HepG2 (cell line): Measurements from ENCODE around the gene KCNJ2. TPM values are rescaled to one million over a fixed set of nuclear protein-coding genes. Genes with fewer than 3 reads are reported as not detected.

ENCODE experiments used
- ATAC-seq: fragments of 200-7000 bp; cut with Tn5 transposase; 3 replicates; pipeline ENCODE4 v1.9.1; 2020; ENCODE audit warnings: mild to moderate bottlenecking, moderate library complexity
- BruUV-seq: library from RNA; stranded (reverse); fragments of 400-500 nt; replicated peaks from 2 replicates; lab custom pipeline; 2021; lab: Mats Ljungman, UMichigan
- CTCF ChIA-PET: fragments of 300-600 bp; formaldehyde crosslinking; extraction: SDS; loops from one replicate; lab custom pipeline; 2021; ENCODE audit warnings: low total read pairs, inconsistent platforms, low intra/inter-chr PET ratio; lab: Yijun Ruan, JAX
- POLR2A ChIA-PET: fragments of 350-600 bp; sonication (Branson Sonifier 250); formaldehyde crosslinking; loops from one replicate; lab custom pipeline; 2020; ENCODE audit warnings: antibody characterized with exemption, inconsistent platforms; lab: Yijun Ruan, JAX
- DNase-seq: peaks from one replicate; pipeline ENCODE4 v3.0.0-alpha.2; 2015; ENCODE audit warnings: low spot score
- FAIRE-seq: peaks from 3 replicates; lab custom pipeline; 2011; peaks lifted over from hg19 to GRCh38; lab: Jason Lieb, UNC
- H2AFZ ChIP-seq: one replicate; pipeline ENCODE4 v1.6.1; 2011; ENCODE audit warnings: low read length, inconsistent platforms
- H3K27ac ChIP-seq: fragments of 300-600 bp; 3 replicates; pipeline ENCODE4 v1.8.0; 2011; ENCODE audit warnings: mixed run types, mild to moderate bottlenecking, mixed read lengths, low read length, inconsistent platforms; ENCODE audit not compliant: insufficient read depth; ENCODE audit errors: extremely low read length
- H3K27me3 ChIP-seq, 2 experiments: fragments of 200-600 bp in 1 of 2; 2 replicates in 1 of 2; 3 replicates in 1 of 2; pipeline versions ENCODE4 v1.6.0 to v1.8.0; 2011; ENCODE audit warnings: low read length in 2 of 2, mild to moderate bottlenecking in 2 of 2, moderate library complexity in 2 of 2, inconsistent platforms in 1 of 2; ENCODE audit not compliant: insufficient read depth in 2 of 2, control insufficient read depth in 1 of 2
- H3K36me3 ChIP-seq, 2 experiments: fragments of 200-600 bp in 1 of 2; replicated peaks in 1 of 2; 2 replicates in 1 of 2; 3 replicates in 1 of 2; pipeline versions ENCODE4 v1.5.1 to v1.8.0; 2011; ENCODE audit warnings: low read length in 2 of 2, inconsistent platforms in 1 of 2; ENCODE audit not compliant: insufficient read depth in 2 of 2, control insufficient read depth in 1 of 2
- H3K4me1 ChIP-seq: 2 replicates; pipeline ENCODE4 v1.5.1; 2012; ENCODE audit warnings: low read length, inconsistent platforms; ENCODE audit not compliant: insufficient read depth
- H3K4me2 ChIP-seq: 2 replicates; pipeline ENCODE4 v1.6.0; 2011; ENCODE audit warnings: low read depth, low read length, inconsistent platforms
- H3K4me3 ChIP-seq, 3 experiments: fragments of 200-600 bp in 1 of 3; sonication (generic), shearing (Covaris generic) in 1 of 3; replicated peaks in 1 of 3; 2 replicates each; pipeline ENCODE4 v1.5.1; 2011 to 2016; ENCODE audit warnings: low read length in 3 of 3, inconsistent platforms in 2 of 3, low read depth in 2 of 3, mild to moderate bottlenecking in 2 of 3, control low read depth in 1 of 3, mixed read lengths in 1 of 3; ENCODE audit not compliant: insufficient read depth in 1 of 3
- H3K79me2 ChIP-seq: one replicate; pipeline ENCODE4 v1.6.1; 2011; ENCODE audit warnings: low read length, inconsistent platforms; ENCODE audit not compliant: insufficient read depth
- H3K9ac ChIP-seq: 2 replicates; pipeline ENCODE4 v1.6.0; 2011; ENCODE audit warnings: mild to moderate bottlenecking, low read depth, low read length, inconsistent platforms; ENCODE audit not compliant: insufficient read depth
- H3K9me3 ChIP-seq: 2 replicates; pipeline ENCODE4 v1.5.1; 2012; ENCODE audit warnings: mild to moderate bottlenecking, low read length
- H4K20me1 ChIP-seq: 2 replicates; pipeline ENCODE4 v1.6.0; 2011; ENCODE audit warnings: inconsistent platforms, mild to moderate bottlenecking, low read length, moderate library complexity; ENCODE audit not compliant: insufficient read depth
- CEBPB ChIP-seq: IDR thresholded peaks from 2 replicates; pipeline ENCODE4 v1.6.1; 2011; ENCODE audit warnings: low read depth, low read length, improper control_type of control experiment, borderline replicate concordance
- ETV5 ChIP-seq: IDR thresholded peaks from 2 replicates; pipeline ENCODE4 v1.6.1; 2018; ENCODE audit warnings: missing biosample characterization, missing genetic modification reagents, inconsistent platforms, borderline replicate concordance
- HMGA1 ChIP-seq: sonication (generic); formaldehyde crosslinking; conservative IDR thresholded peaks from 2 replicates; pipeline ENCODE4 v1.4.0; 2020; ENCODE audit warnings: missing genetic modification reagents
- MBNL3 ChIP-seq: fragments of 250-450 bp; sonication (Bioruptor Pico); conservative IDR thresholded peaks from 2 replicates; pipeline ENCODE4 v1.8.0; 2022; ENCODE audit warnings: mild to moderate bottlenecking, inconsistent platforms
- ZMYM4 ChIP-seq: sonication (generic); formaldehyde crosslinking; IDR thresholded peaks from 2 replicates; pipeline ENCODE4 v1.8.1; 2023; ENCODE audit warnings: mild to moderate bottlenecking, missing genetic modification reagents
- ZNF367 ChIP-seq: sonication (generic); formaldehyde crosslinking; IDR thresholded peaks from 2 replicates; pipeline ENCODE4 v1.4.0; 2020; ENCODE audit warnings: missing genetic modification reagents, borderline replicate concordance
- ZNF543 ChIP-seq: sonication (generic); formaldehyde crosslinking; IDR thresholded peaks from 2 replicates; pipeline ENCODE4 v1.4.0; 2020; ENCODE audit warnings: mild to moderate bottlenecking, missing genetic modification reagents
- WGBS: methylation state at CpG from one replicate; pipeline ENCODE4 v1.1.6; 2017; ENCODE audit warnings: low lambda C conversion rate; 5-methylcytosine and 5-hydroxymethylcytosine counted together
- in situ Hi-C: cut with HindIII; loops from 2 replicates; pipeline ENCODE4 v1.10.0; 2017; ENCODE audit warnings: low pct_unique_long_range_greater_than_20kb; ENCODE audit not compliant: extremely low pct_ligation_motif_present
- intact Hi-C: fragments of 100-400 bp; cut with micrococcal nuclease; formaldehyde crosslinking; loops from one replicate; pipeline ENCODE4 v1.10.0; 2022; ENCODE audit not compliant: unreplicated experiment
- polyA plus RNA-seq, 8 experiments: library from polyadenylated mRNA; depleted of rRNA in 3 of 8; stranded (reverse) in 7 of 8; unstranded in 1 of 8; fragments of >200 nt; fragmentation: Illumina TruSeq in 4 of 8; extraction: Trizol in 4 of 8; gene quantifications; 2 replicates each; pipeline versions ENCODE4 v1.2.1 to v1.2.3, GENCODE V29; 2011 to 2016; ENCODE audit warnings: low read depth in 4 of 8, missing spikeins in 1 of 8, mixed read lengths in 1 of 8; ENCODE audit not compliant: insufficient read depth in 1 of 8
- total RNA-seq, 5 experiments: library from RNA; depleted of rRNA; stranded (reverse); fragments of >200 nt; fragmentation: Illumina TruSeq; extraction: Trizol; gene quantifications; 2 replicates each; pipeline ENCODE4 v1.2.3, GENCODE V29; 2016; ENCODE audit warnings: low read depth in 1 of 5

The KCNJ2 gene
- total and polyA plus RNA-seq, 2 of the 13 experiments (the other 11 are each of a cell fraction or from before 2014, with no cell fraction given): not detected

DNA sequence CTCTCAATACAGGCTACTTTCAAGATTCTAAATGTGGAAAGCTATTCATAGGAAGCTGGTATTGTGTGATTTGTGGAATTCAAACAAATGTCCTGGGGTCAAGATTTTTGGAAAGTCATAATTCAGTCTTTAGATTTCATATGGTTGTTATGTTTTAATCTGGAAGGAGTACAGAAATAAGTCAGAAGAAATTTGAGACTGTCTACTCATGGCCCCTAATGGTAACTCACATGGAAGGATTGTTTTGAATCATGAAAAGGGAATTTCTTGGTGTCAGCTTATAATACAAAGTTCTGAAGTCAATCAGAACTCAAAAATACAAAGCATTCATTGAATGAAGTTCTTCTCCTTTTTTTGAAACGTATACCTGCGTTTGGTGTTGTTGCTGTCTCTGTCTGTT lies 3.1 kb downstream of the KCNJ2 start (continued):
- TF ChIP-seq MBNL3 (CRISPR knock-in tag): no peak
- no peak for TF ChIP-seq ZNF367 (CRISPR knock-in tag)
- TF ChIP-seq HMGA1: no peak

DNA sequence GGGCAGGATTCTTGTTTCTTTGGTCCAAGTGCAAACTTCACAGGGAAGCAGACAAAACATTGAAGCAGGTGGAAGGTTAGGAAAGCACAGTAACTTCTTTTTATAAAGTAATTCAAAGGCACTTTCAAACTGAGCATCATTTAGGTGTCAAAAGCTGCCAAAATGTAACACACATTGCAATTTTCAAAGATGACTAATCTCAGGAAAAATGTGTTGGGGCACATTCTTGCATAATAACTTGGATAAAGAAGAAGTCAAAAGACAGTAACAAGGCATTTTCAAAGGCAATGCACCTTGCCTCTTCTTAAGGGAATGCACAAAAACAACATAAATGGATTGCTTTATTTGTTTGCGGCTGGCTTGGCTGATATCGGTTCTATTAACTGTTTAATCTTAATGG lies 3.6 kb downstream of the KCNJ2 start:
- no peak for FAIRE-seq
- ChIA-PET CTCF (no interaction called here), POLR2A (no interaction called here)
- BruUV-seq: no TSS peak
- Histone ChIP-seq H3K36me3 (no peaks in the 10 kb centered on the region), H2AFZ (no peak overlapping the region), H4K20me1 (no peaks in the 10 kb centered on the region), H3K4me2 (no peak overlapping the region), H3K27ac (no peak overlapping the region), H3K4me1 (peaks cover 6% of the 10 kb centered on the region), H3K9me3 (no peaks in the 10 kb centered on the region), H3K9ac (no peak overlapping the region), H3K79me2 (no peaks in the 10 kb centered on the region), H3K4me3 (no peak overlapping the region), H3K27me3 (peaks cover 0 to 26% of the 10 kb centered on the region in 2 experiments; a peak in 3 of 5 replicates)
- whole genome bisulfite sequencing: 16% methylated on average over 2 of the region's 2 CpGs
- ATAC-seq: no peak
- in situ Hi-C loops (no loop called here), intact Hi-C loops (no loop called here)
- TF ChIP-seq ETV5 (CRISPR knock-in tag): no peak
- TF ChIP-seq CEBPB: 0 out of 2 replicates have a peak, but pooled peaks have one; percentile 0
- DNase-seq: no peak

DNA sequence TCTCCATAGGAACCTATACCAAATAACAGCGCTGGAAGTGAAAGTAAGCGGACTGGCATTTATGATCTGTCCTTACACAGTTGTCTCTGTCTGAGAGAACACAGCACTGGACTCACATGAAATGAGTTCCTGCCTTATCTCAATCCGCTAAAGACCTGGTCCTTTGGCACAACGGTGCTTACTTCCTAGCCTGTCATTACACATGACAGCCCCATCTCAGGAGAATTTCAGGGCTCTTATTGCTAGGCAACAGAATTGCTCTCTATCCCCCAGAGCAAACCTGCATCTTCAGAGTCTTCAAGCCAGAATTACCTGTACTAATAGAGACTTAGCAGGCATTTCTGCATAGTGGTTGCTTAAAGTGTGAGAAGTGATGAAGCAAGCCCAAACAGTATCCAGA lies 4.3 kb downstream of the KCNJ2 start:
- DNase-seq (no peak), FAIRE-seq (no peak), ATAC-seq (no peak)
- Histone ChIP-seq H3K4me2 (no peak overlapping the region), H3K9ac (no peak overlapping the region), H3K36me3 (no peaks in the 10 kb centered on the region), H3K4me3 (no peak overlapping the region), H3K9me3 (no peaks in the 10 kb centered on the region), H3K79me2 (no peaks in the 10 kb centered on the region), H2AFZ (no peak overlapping the region), H4K20me1 (no peaks in the 10 kb centered on the region), H3K27me3 (peaks cover 0 to 19% of the 10 kb centered on the region in 2 experiments; a peak in 3 of 5 replicates), H3K27ac (no peak overlapping the region), H3K4me1 (peaks cover 6% of the 10 kb centered on the region)
- CTCF ChIA-PET: no interaction called here
- no TSS peak for BruUV-seq
- in situ Hi-C loops (no loop called here), intact Hi-C loops (no loop called here)
- 32% methylated on average over 4 of the region's 4 CpGs for WGBS
- no peak for TF ChIP-seq ZMYM4 (CRISPR knock-in tag)
- no peak for TF ChIP-seq ZNF543
- POLR2A ChIA-PET: no interaction called here
